Tibial nerve (tissue), 4 donors: ENCODE results near the gene FMNL2.

Source experiments
- CTCF ChIP-seq, 5 experiments: fragments of 200-600 bp in 3 of 5; fragments of 450-650 bp in 2 of 5; sonication (generic) in 3 of 5; IDR thresholded peaks; one replicate each; pipeline ENCODE4 v1.5.1; 2016 to 2019; ENCODE audit warnings: antibody characterized with exemption in 5 of 5, mild to moderate bottlenecking in 3 of 5, moderate library complexity in 2 of 5
- EP300 ChIP-seq, 2 donors: sonication (generic); formaldehyde crosslinking; IDR thresholded peaks; one replicate each; pipeline ENCODE4 v1.6.1; 2017; ENCODE audit warnings: antibody characterized with exemption in 2 of 2, mild to moderate bottlenecking in 1 of 2
- POLR2A ChIP-seq, 2 donors: fragments of 450-650 bp; IDR thresholded peaks; one replicate each; pipeline ENCODE4 v1.6.1; 2017; ENCODE audit warnings: antibody characterized with exemption in 2 of 2, mild to moderate bottlenecking in 2 of 2, moderate library complexity in 2 of 2

GRCh38 chr2:152477347-152478092, 142.5 kb downstream of the FMNL2 start:
- TF ChIP-seq POLR2A (IDR thresholded peaks at IDR 0.05) (no peak), EP300 (IDR thresholded peaks at IDR 0.05) (no peak), CTCF (IDR thresholded peaks at IDR 0.05) (no peak)
